Activated T-cell treated with anti-CD3 and anti-CD28 coated beads, Interleukin-2, amount 50 U/mL, for 24 hours (primary cell): Measurements from ENCODE around the gene MOK.

ENCODE experiments used
- DNase-seq: peaks from one replicate; pipeline ENCODE4 v3.0.0-alpha.2; 2020
- H3K27ac Mint-ChIP-seq: 2 replicates; pipeline ENCODE4 v1.8.0; 2020; ENCODE audit warnings: mild to moderate bottlenecking, mixed read lengths
- H3K27me3 Mint-ChIP-seq: 2 replicates; pipeline ENCODE4 v1.8.0; 2020; ENCODE audit warnings: mixed read lengths
- H3K36me3 Mint-ChIP-seq: 2 replicates; pipeline ENCODE4 v1.8.0; 2020; ENCODE audit warnings: low read depth, mixed read lengths
- H3K4me1 Mint-ChIP-seq: 2 replicates; pipeline ENCODE4 v1.8.0; 2020; ENCODE audit warnings: low read depth, mixed read lengths
- H3K4me3 Mint-ChIP-seq: 2 replicates; pipeline ENCODE4 v1.8.0; 2020; ENCODE audit warnings: mild to moderate bottlenecking, moderate library complexity, mixed read lengths
- H3K9me3 Mint-ChIP-seq: 2 replicates; pipeline ENCODE4 v1.8.0; 2020; ENCODE audit warnings: mixed read lengths

The MOK gene

GRCh38 chr14:102209224-102209966 is 95.6 kb downstream of the MOK start:
- Mint-ChIP-seq H3K27me3 (no peaks in the 10 kb centered on the region), H3K36me3 (peaks cover 78% of the 10 kb centered on the region), H3K4me1 (no peaks in the 10 kb centered on the region), H3K27ac (peak overlapping the region; percentile 24), H3K4me3 (no peak overlapping the region), H3K9me3 (no peaks in the 10 kb centered on the region)
- DNase-seq: no peak

- DNase-seq: no peak
- Mint-ChIP-seq H3K27ac (no peak overlapping the region), H3K4me1 (no peaks in the 10 kb centered on the region), H3K36me3 (peaks cover 79% of the 10 kb centered on the region), H3K27me3 (no peaks in the 10 kb centered on the region), H3K4me3 (no peak overlapping the region), H3K9me3 (no peaks in the 10 kb centered on the region)
Observed at GRCh38 chr14:102208741-102209140, 96.2 kb downstream of the MOK start.

GRCh38 chr14:102207831-102208365 is 97.1 kb downstream of the MOK start:
- DNase-seq: no peak
- no peaks in the 10 kb centered on the region for H3K4me1 Mint-ChIP-seq
- H3K27me3 Mint-ChIP-seq: no peaks in the 10 kb centered on the region
- no peak overlapping the region for H3K4me3 Mint-ChIP-seq
- peaks cover 82% of the 10 kb centered on the region for H3K36me3 Mint-ChIP-seq
- no peaks in the 10 kb centered on the region for H3K9me3 Mint-ChIP-seq
- H3K27ac Mint-ChIP-seq: peak overlapping the region; percentile 15

- Mint-ChIP-seq H3K4me3 (no peak overlapping the region), H3K9me3 (no peaks in the 10 kb centered on the region), H3K27me3 (no peaks in the 10 kb centered on the region), H3K27ac (peak overlapping the region; percentile 53), H3K4me1 (peaks cover 3% of the 10 kb centered on the region), H3K36me3 (peaks cover 77% of the 10 kb centered on the region)
- DNase-seq: no peak
Observed at GRCh38 chr14:102206918-102207317, 98.0 kb downstream of the MOK start.

GRCh38 chr14:102205560-102205959 is 99.4 kb downstream of the MOK start:
- H3K36me3 Mint-ChIP-seq: peaks cover 75% of the 10 kb centered on the region
- no peak for DNase-seq
- H3K9me3 Mint-ChIP-seq: no peaks in the 10 kb centered on the region
- H3K4me3 Mint-ChIP-seq: no peak overlapping the region
- no peaks in the 10 kb centered on the region for H3K27me3 Mint-ChIP-seq
- peaks cover 17% of the 10 kb centered on the region for H3K4me1 Mint-ChIP-seq
- H3K27ac Mint-ChIP-seq: peak overlapping the region; percentile 1

GRCh38 chr14:102203382-102203781 is 101.6 kb downstream of the MOK start:
- H3K36me3 Mint-ChIP-seq: peaks cover 77% of the 10 kb centered on the region
- peaks cover 38% of the 10 kb centered on the region for H3K4me1 Mint-ChIP-seq
- H3K27ac Mint-ChIP-seq: no peak overlapping the region
- no peaks in the 10 kb centered on the region for H3K27me3 Mint-ChIP-seq
- H3K4me3 Mint-ChIP-seq: no peak overlapping the region
- no peaks in the 10 kb centered on the region for H3K9me3 Mint-ChIP-seq
- DNase-seq: no peak

GRCh38 chr14:102202944-102203343 is 102.0 kb downstream of the MOK start:
- H3K9me3 Mint-ChIP-seq: no peaks in the 10 kb centered on the region
- H3K27ac Mint-ChIP-seq: no peak overlapping the region
- no peak overlapping the region for H3K4me3 Mint-ChIP-seq
- peaks cover 40% of the 10 kb centered on the region for H3K4me1 Mint-ChIP-seq
- peaks cover 77% of the 10 kb centered on the region for H3K36me3 Mint-ChIP-seq
- H3K27me3 Mint-ChIP-seq: no peaks in the 10 kb centered on the region
- no peak for DNase-seq

- DNase-seq: no peak
- Mint-ChIP-seq H3K4me1 (peaks cover 52% of the 10 kb centered on the region), H3K27me3 (no peaks in the 10 kb centered on the region), H3K36me3 (peaks cover 79% of the 10 kb centered on the region), H3K27ac (peak overlapping the region; percentile 87), H3K9me3 (no peaks in the 10 kb centered on the region), H3K4me3 (no peak overlapping the region)
Observed at GRCh38 chr14:102201776-102202175, 103.2 kb downstream of the MOK start.

GRCh38 chr14:102201353-102201738 is 103.6 kb downstream of the MOK start:
- H3K4me3 Mint-ChIP-seq: peak overlapping the region; percentile 0

GRCh38 chr14:102200690-102201352 is 104.1 kb downstream of the MOK start:
- Mint-ChIP-seq H3K9me3 (no peaks in the 10 kb centered on the region), H3K4me3 (peak overlapping the region; percentile 0), H3K36me3 (peaks cover 80% of the 10 kb centered on the region), H3K27ac (peak overlapping the region; percentile 87), H3K4me1 (peaks cover 60% of the 10 kb centered on the region), H3K27me3 (no peaks in the 10 kb centered on the region)
- DNase-seq: no peak

More at GRCh38 chr14:102201353-102201738, 103.6 kb downstream of the MOK start:
- Mint-ChIP-seq H3K4me1 (peaks cover 56% of the 10 kb centered on the region), H3K9me3 (no peaks in the 10 kb centered on the region), H3K27me3 (no peaks in the 10 kb centered on the region), H3K36me3 (peaks cover 79% of the 10 kb centered on the region), H3K27ac (peak overlapping the region; percentile 87)
- no peak for DNase-seq

GRCh38 chr14:102197317-102197853 is 107.6 kb downstream of the MOK start:
- H3K36me3 Mint-ChIP-seq: peaks cover 71% of the 10 kb centered on the region
- peaks cover 82% of the 10 kb centered on the region for H3K4me1 Mint-ChIP-seq
- H3K9me3 Mint-ChIP-seq: no peaks in the 10 kb centered on the region
- H3K4me3 Mint-ChIP-seq: no peak overlapping the region
- DNase-seq: no peak
- H3K27ac Mint-ChIP-seq: peak overlapping the region; percentile 48
- H3K27me3 Mint-ChIP-seq: no peaks in the 10 kb centered on the region

- Mint-ChIP-seq H3K9me3 (no peaks in the 10 kb centered on the region), H3K4me3 (no peak overlapping the region), H3K4me1 (peaks cover 79% of the 10 kb centered on the region), H3K36me3 (peaks cover 69% of the 10 kb centered on the region), H3K27ac (peak overlapping the region; percentile 48), H3K27me3 (no peaks in the 10 kb centered on the region)
- DNase-seq: no peak
Observed at GRCh38 chr14:102196902-102197230, 108.1 kb downstream of the MOK start.

GRCh38 chr14:102196039-102196901 is 108.7 kb downstream of the MOK start:
- Mint-ChIP-seq H3K36me3 (peaks cover 63% of the 10 kb centered on the region), H3K4me1 (peaks cover 77% of the 10 kb centered on the region), H3K9me3 (no peaks in the 10 kb centered on the region), H3K4me3 (no peak overlapping the region), H3K27ac (peak overlapping the region; percentile 44), H3K27me3 (no peaks in the 10 kb centered on the region)
- DNase-seq: no peak

- peaks cover 74% of the 10 kb centered on the region for H3K4me1 Mint-ChIP-seq
- H3K4me3 Mint-ChIP-seq: no peak overlapping the region
- H3K27ac Mint-ChIP-seq: no peak overlapping the region
- no peak for DNase-seq
- peaks cover 59% of the 10 kb centered on the region for H3K36me3 Mint-ChIP-seq
- no peaks in the 10 kb centered on the region for H3K27me3 Mint-ChIP-seq
- no peaks in the 10 kb centered on the region for H3K9me3 Mint-ChIP-seq
Observed at GRCh38 chr14:102195446-102195845, 109.5 kb downstream of the MOK start.
